WERI-Rb-1 (cell line): ENCODE results near the gene COL8A1.

ENCODE experiments used
- DNase-seq: peaks from one replicate; pipeline ENCODE4 v3.0.0-alpha.2; 2020
- H3K27ac ChIP-seq: fragments of 250-450 bp; sonication (Bioruptor Pico); 2 replicates; pipeline ENCODE4 v1.5.1; 2020; ENCODE audit warnings: mild to moderate bottlenecking, moderate library complexity
- H3K27me3 ChIP-seq: fragments of 250-450 bp; sonication (Bioruptor Pico); 2 replicates; pipeline ENCODE4 v1.5.1; 2021; ENCODE audit warnings: mild to moderate bottlenecking, low read depth, moderate library complexity; ENCODE audit not compliant: insufficient read depth, severe bottlenecking
- H3K36me3 ChIP-seq: fragments of 250-450 bp; sonication (Bioruptor Pico); 2 replicates; pipeline ENCODE4 v1.5.1; 2020; ENCODE audit warnings: mild to moderate bottlenecking, moderate library complexity
- H3K4me3 ChIP-seq: 2 replicates; pipeline ENCODE4 v1.5.1; 2011; ENCODE audit warnings: low read depth, mild to moderate bottlenecking, control low read depth, low read length
- H3K9me3 ChIP-seq: fragments of 250-450 bp; sonication (Bioruptor Pico); 2 replicates; pipeline ENCODE4 v1.5.1; 2021; ENCODE audit warnings: mild to moderate bottlenecking, moderate library complexity; ENCODE audit not compliant: severe bottlenecking
- TF ChIP-seq, protein P1 (sequence below): IDR thresholded peaks from 2 replicates; pipeline ENCODE4 v1.5.1; 2011; ENCODE audit warnings: low read depth, mild to moderate bottlenecking, control low read depth, inconsistent platforms, low read length

Gene COL8A1

GRCh38 chr3:99710094-99710493 lies 71.7 kb downstream of the COL8A1 start:
- DNase-seq, result no peak
- H3K27me3 ChIP-seq, result no peaks in the 10 kb centered on the region
- no peak overlapping the region for H3K4me3 ChIP-seq
- H3K27ac ChIP-seq, result no peak overlapping the region
- H3K36me3 ChIP-seq, result no peaks in the 10 kb centered on the region
- TF ChIP-seq, protein P1, sequence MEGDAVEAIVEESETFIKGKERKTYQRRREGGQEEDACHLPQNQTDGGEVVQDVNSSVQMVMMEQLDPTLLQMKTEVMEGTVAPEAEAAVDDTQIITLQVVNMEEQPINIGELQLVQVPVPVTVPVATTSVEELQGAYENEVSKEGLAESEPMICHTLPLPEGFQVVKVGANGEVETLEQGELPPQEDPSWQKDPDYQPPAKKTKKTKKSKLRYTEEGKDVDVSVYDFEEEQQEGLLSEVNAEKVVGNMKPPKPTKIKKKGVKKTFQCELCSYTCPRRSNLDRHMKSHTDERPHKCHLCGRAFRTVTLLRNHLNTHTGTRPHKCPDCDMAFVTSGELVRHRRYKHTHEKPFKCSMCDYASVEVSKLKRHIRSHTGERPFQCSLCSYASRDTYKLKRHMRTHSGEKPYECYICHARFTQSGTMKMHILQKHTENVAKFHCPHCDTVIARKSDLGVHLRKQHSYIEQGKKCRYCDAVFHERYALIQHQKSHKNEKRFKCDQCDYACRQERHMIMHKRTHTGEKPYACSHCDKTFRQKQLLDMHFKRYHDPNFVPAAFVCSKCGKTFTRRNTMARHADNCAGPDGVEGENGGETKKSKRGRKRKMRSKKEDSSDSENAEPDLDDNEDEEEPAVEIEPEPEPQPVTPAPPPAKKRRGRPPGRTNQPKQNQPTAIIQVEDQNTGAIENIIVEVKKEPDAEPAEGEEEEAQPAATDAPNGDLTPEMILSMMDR, result no peak
- no peaks in the 10 kb centered on the region for H3K9me3 ChIP-seq

GRCh38 chr3:99711351-99711750 lies 73.0 kb downstream of the COL8A1 start:
- DNase-seq, result no peak
- Histone ChIP-seq H3K27me3 (no peaks in the 10 kb centered on the region), H3K36me3 (no peaks in the 10 kb centered on the region), H3K4me3 (no peak overlapping the region), H3K9me3 (no peaks in the 10 kb centered on the region), H3K27ac (no peak overlapping the region)
- TF ChIP-seq, protein P1, result no peak

- Histone ChIP-seq H3K36me3 (no peaks in the 10 kb centered on the region), H3K27ac (no peak overlapping the region), H3K4me3 (no peak overlapping the region), H3K9me3 (no peaks in the 10 kb centered on the region), H3K27me3 (no peaks in the 10 kb centered on the region)
- TF ChIP-seq, protein P1, result no peak
- no peak for DNase-seq
Observed at GRCh38 chr3:99712291-99712954, 74.0 kb downstream of the COL8A1 start.

GRCh38 chr3:99713440-99713839 lies 75.0 kb downstream of the COL8A1 start:
- no peak overlapping the region for H3K27ac ChIP-seq
- no peaks in the 10 kb centered on the region for H3K36me3 ChIP-seq
- peak; percentile 75 for DNase-seq
- H3K4me3 ChIP-seq, result no peak overlapping the region
- H3K9me3 ChIP-seq, result no peaks in the 10 kb centered on the region
- TF ChIP-seq, protein P1, result no peak
- no peaks in the 10 kb centered on the region for H3K27me3 ChIP-seq

- H3K27me3 ChIP-seq, result no peaks in the 10 kb centered on the region
- no peaks in the 10 kb centered on the region for H3K9me3 ChIP-seq
- H3K4me3 ChIP-seq, result no peak overlapping the region
- no peak for DNase-seq
- H3K27ac ChIP-seq, result no peak overlapping the region
- H3K36me3 ChIP-seq, result no peaks in the 10 kb centered on the region
- TF ChIP-seq, protein P1, result no peak
Observed at GRCh38 chr3:99714146-99714545, 75.8 kb downstream of the COL8A1 start.

DNA sequence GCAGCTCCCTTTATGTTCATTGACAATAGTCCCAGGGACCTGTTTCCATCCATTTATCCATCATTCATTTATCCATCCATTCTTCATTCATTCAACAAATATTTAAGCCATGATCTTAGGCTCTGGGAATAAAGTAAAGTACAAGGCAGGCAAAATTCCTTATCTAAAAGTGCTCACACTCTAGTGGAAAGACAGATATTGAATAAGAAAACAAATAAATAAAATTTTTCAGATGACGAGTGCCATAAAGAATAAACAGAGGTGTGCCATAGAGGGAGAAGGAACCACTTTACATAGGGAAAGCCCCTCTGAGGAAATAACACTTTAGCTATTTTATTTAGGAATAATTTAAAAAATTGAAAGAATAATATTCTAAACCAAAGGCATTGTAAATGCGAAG lies 76.2 kb downstream of the COL8A1 start:
- H3K4me3 ChIP-seq, result no peak overlapping the region
- H3K27me3 ChIP-seq, result no peaks in the 10 kb centered on the region
- TF ChIP-seq, protein P1, result no peak
- no peaks in the 10 kb centered on the region for H3K9me3 ChIP-seq
- H3K36me3 ChIP-seq, result no peaks in the 10 kb centered on the region
- no peak overlapping the region for H3K27ac ChIP-seq
- DNase-seq, result no peak
